OCI-LY3 (cell line): ENCODE results near the gene CSPG4.
"Not testable (repeated sequence)": the region's sequence is repeated elsewhere in the genome, so short reads cannot be mapped to it uniquely, and the experiment has no call there.

Source experiments
- H2AFZ ChIP-seq: fragments of 200-600, 300-600 bp; shearing (Covaris generic); 2 replicates; pipeline ENCODE4 v1.6.0; 2014; ENCODE audit warnings: antibody characterized with exemption, low read depth, low read length
- H3K27ac ChIP-seq: fragments of 200-600, 300-600 bp; sonication (generic); 2 replicates; pipeline ENCODE4 v1.5.1; 2014; ENCODE audit warnings: mild to moderate bottlenecking, low read length, moderate library complexity, mixed read lengths
- H3K27me3 ChIP-seq: fragments of 200-600, 300-600 bp; sonication (generic); 2 replicates; pipeline ENCODE4 v1.6.1; 2014; ENCODE audit warnings: low read depth, low read length, mixed read lengths
- H3K36me3 ChIP-seq: fragments of 200-600, 300-600 bp; sonication (generic); replicated peaks from 2 replicates; pipeline ENCODE3; 2014; ENCODE audit warnings: low read depth, low read length, mixed read lengths
- H3K4me1 ChIP-seq: fragments of 300-600, 200-600 bp; sonication (generic); 2 replicates; pipeline ENCODE4 v1.6.1; 2014; ENCODE audit warnings: low read length, mixed read lengths
- H3K4me2 ChIP-seq: fragments of 200-600, 300-600 bp; sonication (generic); 2 replicates; pipeline ENCODE4 v1.6.1; 2014; ENCODE audit warnings: low read length, mixed read lengths
- H3K4me3 ChIP-seq: fragments of 300-600, 200-600 bp; sonication (generic); 2 replicates; pipeline ENCODE4 v1.5.1; 2014; ENCODE audit warnings: antibody characterized with exemption, mild to moderate bottlenecking, low read length, moderate library complexity
- H3K79me2 ChIP-seq: fragments of 300-600, 200-600 bp; shearing (Covaris generic); 2 replicates; pipeline ENCODE4 v1.6.1; 2014; ENCODE audit warnings: mild to moderate bottlenecking, low read length, mixed read lengths
- H3K9ac ChIP-seq: fragments of 300-600, 200-600 bp; shearing (Covaris generic); 2 replicates; pipeline ENCODE4 v1.6.0; 2014; ENCODE audit warnings: mild to moderate bottlenecking, low read length, moderate library complexity
- H3K9me3 ChIP-seq: fragments of 200-600, 300-600 bp; shearing (Covaris generic); 2 replicates; pipeline ENCODE4 v1.6.1; 2014; ENCODE audit warnings: low read length, mixed read lengths; ENCODE audit not compliant: insufficient read depth
- H4K20me1 ChIP-seq: fragments of 200-600, 300-600 bp; sonication (generic); 2 replicates; pipeline ENCODE4 v1.6.1; 2016; ENCODE audit warnings: low read length, mixed read lengths; ENCODE audit not compliant: insufficient read depth
- EZH2phosphoT487 ChIP-seq: fragments of 200-600 bp; shearing (Covaris generic); IDR thresholded peaks from 2 replicates; pipeline ENCODE4 v1.6.1; 2018; ENCODE audit warnings: antibody characterized with exemption, mixed run types, low read depth
- TF ChIP-seq, protein P1 (sequence below): fragments of 200-600, 300-600 bp; sonication (generic); IDR thresholded peaks from 2 replicates; pipeline ENCODE4 v1.5.1; 2014; ENCODE audit warnings: antibody characterized with exemption, low read length, low read depth

CSPG4 gene

DNA sequence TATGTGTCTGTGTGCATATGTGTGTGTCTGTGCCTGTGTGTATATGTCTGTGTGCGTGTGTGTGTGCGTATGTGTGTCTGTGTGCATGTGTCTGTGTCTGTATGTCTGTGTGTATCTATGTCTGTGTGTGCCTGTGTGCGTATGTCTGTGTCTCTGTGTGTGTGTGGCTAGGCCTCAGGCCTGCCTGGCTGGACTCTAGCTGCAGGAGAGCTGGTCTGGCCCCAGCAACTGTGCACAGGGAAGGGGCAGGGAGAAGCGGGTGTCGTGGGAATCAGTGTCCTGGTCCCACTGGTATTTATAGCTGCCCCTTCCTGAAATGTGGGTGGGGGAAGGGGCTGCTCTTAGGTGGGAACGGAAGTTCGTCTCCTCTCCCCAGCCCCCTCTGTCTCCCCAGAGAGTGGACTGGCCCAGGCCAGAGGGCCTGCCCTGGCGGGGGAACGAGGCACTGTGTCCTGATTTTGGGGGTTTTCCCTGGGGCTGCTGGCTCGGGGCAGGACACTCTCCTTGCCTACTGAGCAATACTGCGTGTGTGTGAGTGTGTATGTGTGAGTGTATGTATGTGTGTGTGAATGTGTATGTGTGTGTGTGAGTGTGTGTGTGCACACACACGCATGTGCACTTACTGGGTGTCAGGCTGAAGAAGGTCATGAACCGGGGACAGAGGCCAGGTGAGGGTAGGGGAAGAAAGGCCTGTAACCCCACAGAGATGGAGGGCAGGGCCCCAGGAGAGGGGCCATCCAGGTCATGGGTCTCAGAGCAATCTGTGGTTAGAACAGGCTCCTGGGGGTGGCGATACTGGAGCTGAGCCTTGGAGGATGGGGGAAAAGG lies 6.6 kb downstream of the CSPG4 start:
- no peak overlapping the region for H3K9ac ChIP-seq

DNA sequence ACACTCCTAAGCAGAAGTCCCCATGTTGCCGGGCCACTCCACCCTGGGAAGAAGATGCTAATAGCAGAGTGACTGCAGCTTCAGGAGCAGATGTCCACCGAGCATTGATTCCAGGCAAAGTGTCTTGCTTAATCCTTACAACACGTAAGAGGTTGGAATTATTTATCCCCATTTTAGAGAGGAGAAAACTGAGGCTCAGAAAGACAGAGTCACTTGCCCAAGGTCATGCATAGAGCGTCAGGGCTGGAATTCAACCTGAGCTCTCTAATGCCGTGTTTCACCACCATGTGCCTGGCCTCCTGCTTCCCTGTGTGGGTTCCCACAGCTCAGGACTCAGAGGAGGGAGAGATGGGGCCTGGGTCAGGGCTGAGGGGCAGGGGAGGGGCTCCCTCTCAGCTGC lies 7.3 kb downstream of the CSPG4 start:
- H3K4me1 ChIP-seq = peaks cover 18% of the 10 kb centered on the region
- H3K27ac ChIP-seq, H3K4me2 ChIP-seq: not testable (repeated sequence)

More for the DNA sequence above, 6.6 kb downstream of the CSPG4 start:
- no peaks in the 10 kb centered on the region for H3K36me3 ChIP-seq
- H4K20me1 ChIP-seq = no peaks in the 10 kb centered on the region
- H3K4me2 ChIP-seq = no peak overlapping the region
- peaks cover 11% of the 10 kb centered on the region for H3K4me1 ChIP-seq
- TF ChIP-seq, protein P1, sequence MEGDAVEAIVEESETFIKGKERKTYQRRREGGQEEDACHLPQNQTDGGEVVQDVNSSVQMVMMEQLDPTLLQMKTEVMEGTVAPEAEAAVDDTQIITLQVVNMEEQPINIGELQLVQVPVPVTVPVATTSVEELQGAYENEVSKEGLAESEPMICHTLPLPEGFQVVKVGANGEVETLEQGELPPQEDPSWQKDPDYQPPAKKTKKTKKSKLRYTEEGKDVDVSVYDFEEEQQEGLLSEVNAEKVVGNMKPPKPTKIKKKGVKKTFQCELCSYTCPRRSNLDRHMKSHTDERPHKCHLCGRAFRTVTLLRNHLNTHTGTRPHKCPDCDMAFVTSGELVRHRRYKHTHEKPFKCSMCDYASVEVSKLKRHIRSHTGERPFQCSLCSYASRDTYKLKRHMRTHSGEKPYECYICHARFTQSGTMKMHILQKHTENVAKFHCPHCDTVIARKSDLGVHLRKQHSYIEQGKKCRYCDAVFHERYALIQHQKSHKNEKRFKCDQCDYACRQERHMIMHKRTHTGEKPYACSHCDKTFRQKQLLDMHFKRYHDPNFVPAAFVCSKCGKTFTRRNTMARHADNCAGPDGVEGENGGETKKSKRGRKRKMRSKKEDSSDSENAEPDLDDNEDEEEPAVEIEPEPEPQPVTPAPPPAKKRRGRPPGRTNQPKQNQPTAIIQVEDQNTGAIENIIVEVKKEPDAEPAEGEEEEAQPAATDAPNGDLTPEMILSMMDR = no peak
- no peak for TF ChIP-seq EZH2phosphoT487
- no peaks in the 10 kb centered on the region for H3K27me3 ChIP-seq
- no peaks in the 10 kb centered on the region for H3K79me2 ChIP-seq
- H3K27ac ChIP-seq = no peak overlapping the region
- H3K9me3 ChIP-seq = no peaks in the 10 kb centered on the region
- H3K4me3 ChIP-seq = no peak overlapping the region
- H2AFZ ChIP-seq = no peak overlapping the region; the same call in 1 of the 2 replicates

GRCh38 chr15:75704618-75705017 lies 8.0 kb downstream of the CSPG4 start:
- Histone ChIP-seq H3K9me3 (no peaks in the 10 kb centered on the region), H3K4me2 (no peak overlapping the region), H3K79me2 (no peaks in the 10 kb centered on the region), H2AFZ (no peak overlapping the region), H3K36me3 (no peaks in the 10 kb centered on the region), H3K27ac (no peak overlapping the region), H3K4me1 (peaks cover 24% of the 10 kb centered on the region), H3K27me3 (no peaks in the 10 kb centered on the region), H3K4me3 (no peak overlapping the region), H3K9ac (no peak overlapping the region), H4K20me1 (no peaks in the 10 kb centered on the region)
- TF ChIP-seq, protein P1 = no peak
- TF ChIP-seq EZH2phosphoT487 = no peak

More for the DNA sequence above, 7.3 kb downstream of the CSPG4 start:
- H3K27me3 ChIP-seq, H2AFZ ChIP-seq, H3K4me3 ChIP-seq, H3K9me3 ChIP-seq, H4K20me1 ChIP-seq, H3K9ac ChIP-seq, H3K79me2 ChIP-seq, H3K36me3 ChIP-seq: not testable (repeated sequence)

GRCh38 chr15:75704263-75704615 lies 8.4 kb downstream of the CSPG4 start:
- Histone ChIP-seq H2AFZ (no peak overlapping the region), H3K9me3 (no peaks in the 10 kb centered on the region), H3K27ac (no peak overlapping the region), H3K4me3 (no peak overlapping the region), H4K20me1 (no peaks in the 10 kb centered on the region), H3K36me3 (no peaks in the 10 kb centered on the region), H3K4me1 (peaks cover 28% of the 10 kb centered on the region), H3K4me2 (no peak overlapping the region), H3K79me2 (no peaks in the 10 kb centered on the region), H3K27me3 (no peaks in the 10 kb centered on the region), H3K9ac (no peak overlapping the region)
- TF ChIP-seq EZH2phosphoT487 = no peak
- TF ChIP-seq, protein P1 = no peak

GRCh38 chr15:75703440-75704262 lies 9.0 kb downstream of the CSPG4 start:
- not testable (repeated sequence) for H3K4me2 ChIP-seq, H3K27me3 ChIP-seq, H3K9me3 ChIP-seq, H2AFZ ChIP-seq, H3K4me3 ChIP-seq, H3K79me2 ChIP-seq, H3K27ac ChIP-seq, H3K9ac ChIP-seq, H4K20me1 ChIP-seq, H3K36me3 ChIP-seq
- peaks cover 32% of the 10 kb centered on the region for H3K4me1 ChIP-seq
